ENCODE data around the gene ANKRD29. TPM values are rescaled to one million over a fixed set of nuclear protein-coding genes. Genes with fewer than 3 reads are reported as not detected.
"Not testable (repeated sequence)": the region's sequence is repeated elsewhere in the genome, so short reads cannot be mapped to it uniquely, and the experiment has no call there.

The ANKRD29 gene
- total RNA-seq, 1 donor from 2014 or later = 1.2 TPM

- no peak overlapping the region for H3K4me3 ChIP-seq (ENCODE audit: low read depth, low read length)
- no peak for DNase-seq (ENCODE audit: low read depth)
- TF ChIP-seq CTCF (conservative IDR thresholded peaks at IDR 0.05; ENCODE audit: low read depth, low read length) = no peak
These were observed 83.6 kb downstream of the ANKRD29 start for GRCh38 chr18:23578891-23579653.

- TF ChIP-seq CTCF (conservative IDR thresholded peaks at IDR 0.05; ENCODE audit: low read depth, low read length) = no peak
- no peak overlapping the region for H3K4me3 ChIP-seq (ENCODE audit: low read depth, low read length)
- DNase-seq (ENCODE audit: low read depth) = no peak
These were observed 84.5 kb downstream of the ANKRD29 start for GRCh38 chr18:23578067-23578701.

- DNase-seq (ENCODE audit: low read depth); H3K4me3 ChIP-seq (ENCODE audit: low read depth, low read length): not testable (repeated sequence)
These were observed 85.2 kb downstream of the ANKRD29 start for GRCh38 chr18:23577521-23577920.

- TF ChIP-seq CTCF (conservative IDR thresholded peaks at IDR 0.05; ENCODE audit: low read depth, low read length) = no peak
- H3K4me3 ChIP-seq (ENCODE audit: low read depth, low read length) = no peak overlapping the region
- no peak for DNase-seq (ENCODE audit: low read depth)
These were observed 87.4 kb downstream of the ANKRD29 start for GRCh38 chr18:23575309-23575651.

GRCh38 chr18:23574611-23575308 is 88.0 kb downstream of the ANKRD29 start:
- TF ChIP-seq CTCF (conservative IDR thresholded peaks at IDR 0.05; ENCODE audit: low read depth, low read length) = no peak
- no peak for DNase-seq (ENCODE audit: low read depth)
- H3K4me3 ChIP-seq (ENCODE audit: low read depth, low read length) = no peak overlapping the region

GRCh38 chr18:23573626-23574431 is 88.9 kb downstream of the ANKRD29 start:
- TF ChIP-seq CTCF (conservative IDR thresholded peaks at IDR 0.05; ENCODE audit: low read depth, low read length) = no peak
- no peak overlapping the region for H3K4me3 ChIP-seq (ENCODE audit: low read depth, low read length)
- DNase-seq (ENCODE audit: low read depth) = peak; percentile 52

- no peak for DNase-seq (ENCODE audit: low read depth)
- no peak overlapping the region for H3K4me3 ChIP-seq (ENCODE audit: low read depth, low read length)
- no peak for TF ChIP-seq CTCF (conservative IDR thresholded peaks at IDR 0.05; ENCODE audit: low read depth, low read length)
These were observed 89.7 kb downstream of the ANKRD29 start for GRCh38 chr18:23573020-23573419.

All from epithelial cell of proximal tubule (primary cell).